Neural cell (in vitro differentiated cells): ENCODE measurements around the gene GET4. TPM values are rescaled to one million over a fixed set of nuclear protein-coding genes. Genes with fewer than 3 reads are reported as not detected.

Source experiments
- H2AFZ ChIP-seq: fragments of 200-600, 300-800 bp; sonication (generic), shearing (Covaris generic); 2 replicates; pipeline ENCODE4 v1.6.0; 2014; ENCODE audit warnings: low read depth, mild to moderate bottlenecking, antibody characterized with exemption, low read length, moderate library complexity
- H3F3A ChIP-seq: fragments of 200-600 bp; shearing (Covaris generic); 2 replicates; pipeline ENCODE4 v1.6.1; 2016; ENCODE audit warnings: mild to moderate bottlenecking, moderate library complexity, mixed read lengths, antibody characterized with exemption, low read length; ENCODE audit not compliant: insufficient read depth, poor library complexity, severe bottlenecking
- H3K27ac ChIP-seq: fragments of 200-600, 300-800 bp; sonication (generic), shearing (Covaris generic); 2 replicates; pipeline ENCODE4 v1.5.1; 2014; ENCODE audit warnings: mild to moderate bottlenecking, low read length, moderate library complexity
- H3K27me3 ChIP-seq: fragments of 300-800, 200-600 bp; sonication (generic), shearing (Covaris generic); 2 replicates; pipeline ENCODE4 v1.6.0; 2014; ENCODE audit warnings: mild to moderate bottlenecking, low read depth, low read length, moderate library complexity; ENCODE audit not compliant: insufficient read depth
- H3K36me3 ChIP-seq: fragments of 300-800, 200-600 bp; sonication (generic), shearing (Covaris generic); 2 replicates; pipeline ENCODE4 v1.5.1; 2014; ENCODE audit warnings: mild to moderate bottlenecking, antibody characterized with exemption, low read length, moderate library complexity; ENCODE audit not compliant: insufficient read depth
- H3K4me2 ChIP-seq: fragments of 300-800, 200-600 bp; sonication (generic), shearing (Covaris generic); 2 replicates; pipeline ENCODE4 v1.6.0; 2014; ENCODE audit warnings: mild to moderate bottlenecking, low read length
- H3K4me3 ChIP-seq: fragments of 300-800, 200-600 bp; sonication (generic), shearing (Covaris generic); 2 replicates; pipeline ENCODE4 v1.5.1; 2014; ENCODE audit warnings: mild to moderate bottlenecking, low read length, moderate library complexity
- H3K79me2 ChIP-seq: fragments of 200-600 bp; shearing (Covaris generic); replicated peaks from 2 replicates; pipeline ENCODE4 v1.6.0; 2014; ENCODE audit warnings: mild to moderate bottlenecking, low read length, moderate library complexity; ENCODE audit not compliant: insufficient read depth
- H3K9ac ChIP-seq: fragments of 300-800, 200-600 bp; sonication (generic), shearing (Covaris generic); 2 replicates; pipeline ENCODE4 v1.6.1; 2016; ENCODE audit warnings: mild to moderate bottlenecking, low read length, mixed read lengths
- H3K9me2 ChIP-seq: fragments of 200-600 bp; shearing (Covaris generic); 2 replicates; pipeline ENCODE4 v1.6.1; 2016; ENCODE audit warnings: mild to moderate bottlenecking, low read length, mixed read lengths; ENCODE audit not compliant: insufficient read depth
- H3K9me3 ChIP-seq: fragments of 200-600, 300-800 bp; sonication (generic), shearing (Covaris generic); 2 replicates; pipeline ENCODE4 v1.6.1; 2016; ENCODE audit warnings: mild to moderate bottlenecking, mixed run types, low read length, moderate library complexity, mixed read lengths
- H4K20me1 ChIP-seq: fragments of 200-600 bp; shearing (Covaris generic); 2 replicates; pipeline ENCODE4 v1.6.1; 2016; ENCODE audit warnings: mild to moderate bottlenecking, mixed run types; ENCODE audit not compliant: insufficient read depth
- EP300 ChIP-seq: fragments of 450-650 bp; conservative IDR thresholded peaks from 2 replicates; pipeline ENCODE4 v1.6.1; 2014; ENCODE audit warnings: antibody characterized with exemption, mild to moderate bottlenecking, moderate library complexity; ENCODE audit not compliant: poor library complexity, severe bottlenecking
- EZH2 ChIP-seq: fragments of 200-600, 300-800 bp; shearing (Covaris generic), sonication (generic); IDR thresholded peaks from 2 replicates; pipeline ENCODE4 v1.6.1; 2014; ENCODE audit warnings: antibody characterized with exemption, low read length, borderline replicate concordance, mild to moderate bottlenecking; ENCODE audit not compliant: insufficient read depth, poor library complexity, severe bottlenecking
- MXI1 ChIP-seq: fragments of 450-650 bp; conservative IDR thresholded peaks from 2 replicates; pipeline ENCODE4 v1.6.1; 2014; ENCODE audit warnings: antibody characterized with exemption, mild to moderate bottlenecking; ENCODE audit not compliant: poor library complexity, severe bottlenecking
- POLR2AphosphoS5 ChIP-seq: IDR thresholded peaks from 2 replicates; pipeline ENCODE4 v1.6.1; 2012
- RAD21 ChIP-seq: fragments of 450-650 bp; conservative IDR thresholded peaks from 2 replicates; pipeline ENCODE4 v1.6.1; 2014; ENCODE audit warnings: antibody characterized with exemption, mild to moderate bottlenecking, moderate library complexity
- REST ChIP-seq: IDR thresholded peaks from 2 replicates; pipeline ENCODE4 v1.6.1; 2012; ENCODE audit warnings: borderline replicate concordance
- SMC3 ChIP-seq: fragments of 450-650 bp; conservative IDR thresholded peaks from 2 replicates; pipeline ENCODE4 v1.6.1; 2014; ENCODE audit warnings: antibody characterized with exemption, mild to moderate bottlenecking, moderate library complexity; ENCODE audit not compliant: poor library complexity
- TAF1 ChIP-seq: IDR thresholded peaks from 2 replicates; pipeline ENCODE4 v1.6.1; 2012; ENCODE audit warnings: low read depth
- polyA plus RNA-seq: library from polyadenylated mRNA; depleted of rRNA; stranded (reverse); fragments of >200 nt; gene quantifications from 2 replicates; pipeline ENCODE4 v1.2.3, GENCODE V29; 2014

The GET4 gene
- polyA plus RNA-seq, 1 donor from 2014 or later, result 63.8 TPM

DNA sequence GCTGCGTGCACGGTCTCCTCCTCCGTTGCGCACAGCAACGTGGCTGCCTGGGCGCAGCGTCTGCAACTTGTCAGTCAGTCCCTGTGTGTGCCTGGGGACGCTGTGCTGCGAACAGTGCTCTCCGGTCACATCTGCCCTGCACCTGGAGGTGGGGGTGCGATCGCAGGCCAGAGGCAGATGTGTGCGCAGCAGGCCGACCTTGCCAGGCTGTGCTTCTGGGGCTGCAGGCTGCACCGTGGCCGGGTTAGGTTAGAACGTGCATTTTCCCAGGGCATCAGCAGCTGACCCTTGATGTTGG lies 8.2 kb upstream of the GET4 start:
- Histone ChIP-seq H3K27ac (no peak overlapping the region), H3K4me3 (no peak overlapping the region), H3K9ac (no peak overlapping the region), H3K9me2 (no peaks in the 10 kb centered on the region), H3K4me2 (no peak overlapping the region), H3K27me3 (no peaks in the 10 kb centered on the region), H3K79me2 (no peaks in the 10 kb centered on the region), H2AFZ (no peak overlapping the region), H3K9me3 (no peaks in the 10 kb centered on the region), H3F3A (no peaks in the 10 kb centered on the region), H3K36me3 (peaks cover 10% of the 10 kb centered on the region), H4K20me1 (no peaks in the 10 kb centered on the region)
- TF ChIP-seq EP300, result no peak
- TF ChIP-seq MXI1, result no peak
- no peak for TF ChIP-seq TAF1
- TF ChIP-seq SMC3, result no peak
- no peak for TF ChIP-seq RAD21
- TF ChIP-seq REST, result no peak
- TF ChIP-seq EZH2, result no peak

DNA sequence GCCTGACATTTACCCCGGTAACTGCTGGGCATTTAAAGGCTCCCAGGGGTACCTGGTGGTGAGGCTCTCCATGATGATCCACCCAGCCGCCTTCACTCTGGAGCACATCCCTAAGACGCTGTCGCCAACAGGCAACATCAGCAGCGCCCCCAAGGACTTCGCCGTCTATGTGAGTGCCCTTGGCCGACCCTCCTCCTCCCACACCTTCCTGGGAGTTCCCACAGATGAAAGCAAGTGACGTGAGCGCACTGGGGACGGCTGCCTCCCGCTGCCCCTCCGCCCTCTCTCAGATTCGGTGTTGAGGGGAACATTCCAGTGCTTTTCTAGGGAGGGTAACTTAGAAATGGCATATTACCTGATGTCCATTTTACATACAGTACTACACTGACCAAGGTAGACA lies 7.0 kb upstream of the GET4 start:
- H3K36me3 ChIP-seq, result peaks cover 10% of the 10 kb centered on the region
- no peaks in the 10 kb centered on the region for H3K9me3 ChIP-seq
- H3K4me3 ChIP-seq, result no peak overlapping the region
- no peak overlapping the region for H3K4me2 ChIP-seq
- H3F3A ChIP-seq, result no peaks in the 10 kb centered on the region
- H3K9ac ChIP-seq, result no peak overlapping the region
- TF ChIP-seq EP300 (no peak), EZH2 (no peak), SMC3 (no peak), TAF1 (no peak), REST (no peak), MXI1 (no peak), POLR2AphosphoS5 (no peak)
- H2AFZ ChIP-seq, result no peak overlapping the region
- H3K27me3 ChIP-seq, result no peaks in the 10 kb centered on the region
- H3K9me2 ChIP-seq, result no peaks in the 10 kb centered on the region
- H3K79me2 ChIP-seq, result no peaks in the 10 kb centered on the region
- no peaks in the 10 kb centered on the region for H4K20me1 ChIP-seq
- no peak overlapping the region for H3K27ac ChIP-seq
